Mesendoderm (in vitro differentiated cells): Measurements from ENCODE around the gene MESP2.
A peak's percentile ranks its signal among the peaks of the same experiment; 100 is the strongest.

Experiments used
- DNase-seq: peaks from one replicate; pipeline ENCODE4 v3.0.0; 2013
- H2AK5ac ChIP-seq: 2 replicates; pipeline ENCODE4 v1.6.1; 2013; ENCODE audit warnings: low read length, inconsistent platforms
- H2BK120ac ChIP-seq: 2 replicates; pipeline ENCODE4 v1.6.1; 2013; ENCODE audit warnings: low read depth, mild to moderate bottlenecking, low read length, moderate library complexity, mixed read lengths
- H2BK15ac ChIP-seq: replicated peaks from 2 replicates; pipeline ENCODE4 v1.6.1; 2013; ENCODE audit warnings: low read depth, mild to moderate bottlenecking, moderate library complexity
- H2BK5ac ChIP-seq: 2 replicates; pipeline ENCODE4 v1.6.1; 2013; ENCODE audit warnings: low read length, inconsistent platforms
- H3K18ac ChIP-seq: 2 replicates; pipeline ENCODE4 v1.6.1; 2013; ENCODE audit warnings: mild to moderate bottlenecking, low read length, mixed read lengths
- H3K23ac ChIP-seq: one replicate; pipeline ENCODE4 v1.6.1; 2013; ENCODE audit warnings: low read length
- H3K27ac ChIP-seq: 2 replicates; pipeline ENCODE4 v1.5.1; 2013; ENCODE audit warnings: low read depth, mild to moderate bottlenecking, inconsistent platforms, low read length, moderate library complexity
- H3K27me3 ChIP-seq: 2 replicates; pipeline ENCODE4 v1.6.1; 2013; ENCODE audit warnings: low read length, control low read depth, mild to moderate bottlenecking, inconsistent platforms; ENCODE audit not compliant: insufficient read depth, poor library complexity
- H3K36me3 ChIP-seq: 2 replicates; pipeline ENCODE4 v1.6.1; 2013; ENCODE audit warnings: low read length, inconsistent platforms; ENCODE audit not compliant: control insufficient read depth, insufficient read depth
- H3K4ac ChIP-seq: one replicate; pipeline ENCODE4 v1.6.1; 2013; ENCODE audit warnings: low read depth, mild to moderate bottlenecking, low read length, moderate library complexity
- H3K4me1 ChIP-seq: 2 replicates; pipeline ENCODE4 v1.6.1; 2013; ENCODE audit warnings: low read depth, low read length, inconsistent platforms; ENCODE audit not compliant: control insufficient read depth
- H3K4me2 ChIP-seq: 2 replicates; pipeline ENCODE4 v1.6.1; 2013; ENCODE audit warnings: low read length
- H3K4me3 ChIP-seq: 2 replicates; pipeline ENCODE4 v1.5.1; 2013; ENCODE audit warnings: mild to moderate bottlenecking, low read length
- H3K56ac ChIP-seq: one replicate; pipeline ENCODE4 v1.6.1; 2013; ENCODE audit warnings: low read length
- H3K79me1 ChIP-seq: 2 replicates; pipeline ENCODE4 v1.6.1; 2013; ENCODE audit warnings: low read length, inconsistent platforms
- H3K79me2 ChIP-seq: 2 replicates; pipeline ENCODE4 v1.6.1; 2013; ENCODE audit warnings: mild to moderate bottlenecking, low read length; ENCODE audit not compliant: control insufficient read depth, insufficient read depth
- H3K9ac ChIP-seq: 2 replicates; pipeline ENCODE4 v1.6.1; 2013; ENCODE audit warnings: low read length, inconsistent platforms
- H4K5ac ChIP-seq: one replicate; pipeline ENCODE4 v1.6.1; 2013; ENCODE audit warnings: low read length
- H4K8ac ChIP-seq: one replicate; pipeline ENCODE4 v1.6.1; 2013; ENCODE audit warnings: low read depth, mild to moderate bottlenecking, control low read depth, low read length, moderate library complexity
- WGBS: extraction: QIAGEN DNeasy Blood & Tissue Kit; methylation state at CpG from one replicate; pipeline ENCODE4 v1.1.7; 2013; ENCODE audit warnings: low lambda C conversion rate, missing lambda C conversion rate; ENCODE audit not compliant: insufficient coverage; ENCODE audit errors: extremely low coverage; 5-methylcytosine and 5-hydroxymethylcytosine counted together

MESP2 gene

GRCh38 chr15:89806210-89806558 is 30.1 kb downstream of the MESP2 start:
- Histone ChIP-seq H3K79me2 (no peaks in the 10 kb centered on the region), H3K4me2 (no peak overlapping the region), H2BK15ac (no peak overlapping the region), H2BK5ac (no peak overlapping the region), H3K36me3 (no peaks in the 10 kb centered on the region), H3K27ac (no peak overlapping the region), H3K4ac (no peak overlapping the region), H3K79me1 (no peaks in the 10 kb centered on the region), H3K4me1 (no peaks in the 10 kb centered on the region), H4K8ac (no peak overlapping the region), H3K23ac (no peak overlapping the region), H2BK120ac (no peak overlapping the region), H4K5ac (no peak overlapping the region), H3K27me3 (no peaks in the 10 kb centered on the region), H3K18ac (no peak overlapping the region), H2AK5ac (no peak overlapping the region), H3K9ac (no peak overlapping the region), H3K4me3 (no peak overlapping the region), H3K56ac (no peak overlapping the region)
- no peak for DNase-seq
- no CpG with 5 or more reads among the region's 21 CpGs for WGBS

GRCh38 chr15:89806559-89807550 is 30.7 kb downstream of the MESP2 start:
- DNase-seq, result no peak
- no peak overlapping the region for H3K23ac ChIP-seq

GRCh38 chr15:89807689-89808088 is 31.6 kb downstream of the MESP2 start:
- no peaks in the 10 kb centered on the region for H3K36me3 ChIP-seq
- no peak overlapping the region for H3K56ac ChIP-seq
- WGBS, result 100% methylated on average over 3 of the region's 6 CpGs

More at GRCh38 chr15:89806559-89807550, 30.7 kb downstream of the MESP2 start:
- H3K56ac ChIP-seq, result no peak overlapping the region
- no peaks in the 10 kb centered on the region for H3K79me2 ChIP-seq
- no peak overlapping the region for H3K4me2 ChIP-seq
- H2AK5ac ChIP-seq, result no peak overlapping the region
- no peaks in the 10 kb centered on the region for H3K4me1 ChIP-seq
- H3K27me3 ChIP-seq, result no peaks in the 10 kb centered on the region
- no peak overlapping the region for H2BK120ac ChIP-seq
- no peaks in the 10 kb centered on the region for H3K79me1 ChIP-seq
- H3K9ac ChIP-seq, result no peak overlapping the region
- H3K4ac ChIP-seq, result no peak overlapping the region
- H3K27ac ChIP-seq, result no peak overlapping the region
- no peak overlapping the region for H2BK15ac ChIP-seq
- H3K18ac ChIP-seq, result no peak overlapping the region
- H3K36me3 ChIP-seq, result no peaks in the 10 kb centered on the region
- no peak overlapping the region for H3K4me3 ChIP-seq
- H2BK5ac ChIP-seq, result no peak overlapping the region
- no CpG with 5 or more reads among the region's 22 CpGs for WGBS
- H4K5ac ChIP-seq, result no peak overlapping the region
- no peak overlapping the region for H4K8ac ChIP-seq

GRCh38 chr15:89808160-89808870 is 32.2 kb downstream of the MESP2 start:
- Histone ChIP-seq H3K79me1 (no peaks in the 10 kb centered on the region), H2BK15ac (no peak overlapping the region), H3K27me3 (no peaks in the 10 kb centered on the region), H3K9ac (no peak overlapping the region), H3K18ac (no peak overlapping the region), H2AK5ac (no peak overlapping the region), H3K4me1 (no peaks in the 10 kb centered on the region), H4K8ac (no peak overlapping the region), H4K5ac (no peak overlapping the region), H2BK120ac (no peak overlapping the region), H2BK5ac (no peak overlapping the region), H3K79me2 (no peaks in the 10 kb centered on the region), H3K4ac (no peak overlapping the region), H3K56ac (peak overlapping the region; percentile 42), H3K27ac (no peak overlapping the region), H3K4me2 (no peak overlapping the region), H3K36me3 (no peaks in the 10 kb centered on the region), H3K23ac (no peak overlapping the region), H3K4me3 (no peak overlapping the region)
- no CpG with 5 or more reads among the region's 10 CpGs for WGBS
- DNase-seq, result no peak

More at GRCh38 chr15:89807689-89808088, 31.6 kb downstream of the MESP2 start:
- H3K27ac ChIP-seq, result no peak overlapping the region
- H2AK5ac ChIP-seq, result no peak overlapping the region
- H4K8ac ChIP-seq, result no peak overlapping the region
- H3K4me3 ChIP-seq, result no peak overlapping the region
- no peak overlapping the region for H3K4ac ChIP-seq
- H2BK15ac ChIP-seq, result no peak overlapping the region
- no peak overlapping the region for H4K5ac ChIP-seq
- no peak for DNase-seq
- no peak overlapping the region for H3K4me2 ChIP-seq
- H2BK120ac ChIP-seq, result no peak overlapping the region
- H3K9ac ChIP-seq, result no peak overlapping the region
- no peak overlapping the region for H2BK5ac ChIP-seq
- H3K4me1 ChIP-seq, result no peaks in the 10 kb centered on the region
- no peaks in the 10 kb centered on the region for H3K79me1 ChIP-seq
- no peaks in the 10 kb centered on the region for H3K27me3 ChIP-seq
- H3K18ac ChIP-seq, result no peak overlapping the region
- no peak overlapping the region for H3K23ac ChIP-seq
- no peaks in the 10 kb centered on the region for H3K79me2 ChIP-seq

GRCh38 chr15:89809093-89809786 is 33.1 kb downstream of the MESP2 start:
- Histone ChIP-seq H3K27me3 (peaks cover 2% of the 10 kb centered on the region), H3K23ac (no peak overlapping the region), H3K27ac (no peak overlapping the region), H2AK5ac (no peak overlapping the region), H3K4me3 (no peak overlapping the region), H2BK15ac (no peak overlapping the region), H4K5ac (no peak overlapping the region), H3K4me1 (no peaks in the 10 kb centered on the region), H3K4me2 (no peak overlapping the region), H4K8ac (no peak overlapping the region), H3K79me2 (no peaks in the 10 kb centered on the region), H3K18ac (no peak overlapping the region), H3K9ac (no peak overlapping the region), H3K36me3 (no peaks in the 10 kb centered on the region), H3K4ac (no peak overlapping the region), H2BK120ac (no peak overlapping the region), H2BK5ac (no peak overlapping the region), H3K56ac (peak overlapping the region; percentile 42), H3K79me1 (no peaks in the 10 kb centered on the region)
- DNase-seq, result no peak
- WGBS, result no CpG with 5 or more reads among the region's 8 CpGs
